Neural cell (in vitro differentiated cells): ENCODE measurements around the gene ITGAV. TPM values are rescaled to one million over a fixed set of nuclear protein-coding genes. Genes with fewer than 3 reads are reported as not detected.

Experiments
- H2AFZ ChIP-seq: fragments of 200-600, 300-800 bp; sonication (generic), shearing (Covaris generic); 2 replicates; pipeline ENCODE4 v1.6.0; 2014; ENCODE audit warnings: low read depth, mild to moderate bottlenecking, antibody characterized with exemption, low read length, moderate library complexity
- H3F3A ChIP-seq: fragments of 200-600 bp; shearing (Covaris generic); 2 replicates; pipeline ENCODE4 v1.6.1; 2016; ENCODE audit warnings: mild to moderate bottlenecking, moderate library complexity, mixed read lengths, antibody characterized with exemption, low read length; ENCODE audit not compliant: insufficient read depth, poor library complexity, severe bottlenecking
- H3K27ac ChIP-seq: fragments of 200-600, 300-800 bp; sonication (generic), shearing (Covaris generic); 2 replicates; pipeline ENCODE4 v1.5.1; 2014; ENCODE audit warnings: mild to moderate bottlenecking, low read length, moderate library complexity
- H3K27me3 ChIP-seq: fragments of 300-800, 200-600 bp; sonication (generic), shearing (Covaris generic); 2 replicates; pipeline ENCODE4 v1.6.0; 2014; ENCODE audit warnings: mild to moderate bottlenecking, low read depth, low read length, moderate library complexity; ENCODE audit not compliant: insufficient read depth
- H3K36me3 ChIP-seq: fragments of 300-800, 200-600 bp; sonication (generic), shearing (Covaris generic); 2 replicates; pipeline ENCODE4 v1.5.1; 2014; ENCODE audit warnings: mild to moderate bottlenecking, antibody characterized with exemption, low read length, moderate library complexity; ENCODE audit not compliant: insufficient read depth
- H3K4me2 ChIP-seq: fragments of 300-800, 200-600 bp; sonication (generic), shearing (Covaris generic); 2 replicates; pipeline ENCODE4 v1.6.0; 2014; ENCODE audit warnings: mild to moderate bottlenecking, low read length
- H3K4me3 ChIP-seq: fragments of 300-800, 200-600 bp; sonication (generic), shearing (Covaris generic); 2 replicates; pipeline ENCODE4 v1.5.1; 2014; ENCODE audit warnings: mild to moderate bottlenecking, low read length, moderate library complexity
- H3K79me2 ChIP-seq: fragments of 200-600 bp; shearing (Covaris generic); replicated peaks from 2 replicates; pipeline ENCODE4 v1.6.0; 2014; ENCODE audit warnings: mild to moderate bottlenecking, low read length, moderate library complexity; ENCODE audit not compliant: insufficient read depth
- H3K9ac ChIP-seq: fragments of 300-800, 200-600 bp; sonication (generic), shearing (Covaris generic); 2 replicates; pipeline ENCODE4 v1.6.1; 2016; ENCODE audit warnings: mild to moderate bottlenecking, low read length, mixed read lengths
- H3K9me2 ChIP-seq: fragments of 200-600 bp; shearing (Covaris generic); 2 replicates; pipeline ENCODE4 v1.6.1; 2016; ENCODE audit warnings: mild to moderate bottlenecking, low read length, mixed read lengths; ENCODE audit not compliant: insufficient read depth
- H3K9me3 ChIP-seq: fragments of 200-600, 300-800 bp; sonication (generic), shearing (Covaris generic); 2 replicates; pipeline ENCODE4 v1.6.1; 2016; ENCODE audit warnings: mild to moderate bottlenecking, mixed run types, low read length, moderate library complexity, mixed read lengths
- H4K20me1 ChIP-seq: fragments of 200-600 bp; shearing (Covaris generic); 2 replicates; pipeline ENCODE4 v1.6.1; 2016; ENCODE audit warnings: mild to moderate bottlenecking, mixed run types; ENCODE audit not compliant: insufficient read depth
- EP300 ChIP-seq: fragments of 450-650 bp; conservative IDR thresholded peaks from 2 replicates; pipeline ENCODE4 v1.6.1; 2014; ENCODE audit warnings: antibody characterized with exemption, mild to moderate bottlenecking, moderate library complexity; ENCODE audit not compliant: poor library complexity, severe bottlenecking
- EZH2 ChIP-seq: fragments of 200-600, 300-800 bp; shearing (Covaris generic), sonication (generic); IDR thresholded peaks from 2 replicates; pipeline ENCODE4 v1.6.1; 2014; ENCODE audit warnings: antibody characterized with exemption, low read length, borderline replicate concordance, mild to moderate bottlenecking; ENCODE audit not compliant: insufficient read depth, poor library complexity, severe bottlenecking
- MXI1 ChIP-seq: fragments of 450-650 bp; conservative IDR thresholded peaks from 2 replicates; pipeline ENCODE4 v1.6.1; 2014; ENCODE audit warnings: antibody characterized with exemption, mild to moderate bottlenecking; ENCODE audit not compliant: poor library complexity, severe bottlenecking
- POLR2AphosphoS5 ChIP-seq: IDR thresholded peaks from 2 replicates; pipeline ENCODE4 v1.6.1; 2012
- RAD21 ChIP-seq: fragments of 450-650 bp; conservative IDR thresholded peaks from 2 replicates; pipeline ENCODE4 v1.6.1; 2014; ENCODE audit warnings: antibody characterized with exemption, mild to moderate bottlenecking, moderate library complexity
- SMC3 ChIP-seq: fragments of 450-650 bp; conservative IDR thresholded peaks from 2 replicates; pipeline ENCODE4 v1.6.1; 2014; ENCODE audit warnings: antibody characterized with exemption, mild to moderate bottlenecking, moderate library complexity; ENCODE audit not compliant: poor library complexity
- TAF1 ChIP-seq: IDR thresholded peaks from 2 replicates; pipeline ENCODE4 v1.6.1; 2012; ENCODE audit warnings: low read depth
- polyA plus RNA-seq: library from polyadenylated mRNA; depleted of rRNA; stranded (reverse); fragments of >200 nt; gene quantifications from 2 replicates; pipeline ENCODE4 v1.2.3, GENCODE V29; 2014
- TF ChIP-seq, protein P1 (sequence below): fragments of 450-650 bp; IDR thresholded peaks from 2 replicates; pipeline ENCODE4 v1.5.1; 2014; ENCODE audit warnings: antibody characterized with exemption, mild to moderate bottlenecking, moderate library complexity; ENCODE audit not compliant: poor library complexity, severe bottlenecking
- TF ChIP-seq, protein P2 (sequence below): IDR thresholded peaks from 2 replicates; pipeline ENCODE4 v1.6.1; 2012; ENCODE audit warnings: borderline replicate concordance

The ITGAV gene
- polyA plus RNA-seq, 1 donor from 2014 or later = 6.6 TPM

DNA sequence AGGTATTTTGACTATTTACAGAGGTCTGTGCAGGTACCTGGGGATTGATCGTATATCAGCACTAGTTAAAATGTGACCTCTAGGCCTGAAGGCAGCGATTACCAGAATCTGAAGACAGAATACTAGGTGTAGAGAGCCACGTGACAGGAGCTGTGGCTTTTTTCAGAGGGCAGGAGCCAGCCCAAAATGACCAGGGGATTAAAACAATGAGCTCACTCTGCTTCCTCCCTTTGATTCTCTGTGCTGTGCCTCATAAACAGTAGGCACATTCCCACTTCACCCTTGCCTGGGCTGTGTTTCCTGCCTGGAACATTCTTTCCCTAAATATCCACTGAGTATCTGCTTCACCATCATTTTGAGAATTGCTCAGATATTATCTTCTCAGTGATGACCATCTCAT, 15.2 kb downstream of the ITGAV start:
- H2AFZ ChIP-seq = no peak overlapping the region
- no peaks in the 10 kb centered on the region for H4K20me1 ChIP-seq
- H3K4me3 ChIP-seq = no peak overlapping the region
- no peak overlapping the region for H3K9ac ChIP-seq
- H3K27ac ChIP-seq = no peak overlapping the region
- no peaks in the 10 kb centered on the region for H3K79me2 ChIP-seq
- TF ChIP-seq TAF1 = no peak
- no peak for TF ChIP-seq EP300
- TF ChIP-seq EZH2 = no peak
- no peak for TF ChIP-seq POLR2AphosphoS5
- TF ChIP-seq SMC3 = no peak
- no peak for TF ChIP-seq RAD21
- TF ChIP-seq, protein P1, sequence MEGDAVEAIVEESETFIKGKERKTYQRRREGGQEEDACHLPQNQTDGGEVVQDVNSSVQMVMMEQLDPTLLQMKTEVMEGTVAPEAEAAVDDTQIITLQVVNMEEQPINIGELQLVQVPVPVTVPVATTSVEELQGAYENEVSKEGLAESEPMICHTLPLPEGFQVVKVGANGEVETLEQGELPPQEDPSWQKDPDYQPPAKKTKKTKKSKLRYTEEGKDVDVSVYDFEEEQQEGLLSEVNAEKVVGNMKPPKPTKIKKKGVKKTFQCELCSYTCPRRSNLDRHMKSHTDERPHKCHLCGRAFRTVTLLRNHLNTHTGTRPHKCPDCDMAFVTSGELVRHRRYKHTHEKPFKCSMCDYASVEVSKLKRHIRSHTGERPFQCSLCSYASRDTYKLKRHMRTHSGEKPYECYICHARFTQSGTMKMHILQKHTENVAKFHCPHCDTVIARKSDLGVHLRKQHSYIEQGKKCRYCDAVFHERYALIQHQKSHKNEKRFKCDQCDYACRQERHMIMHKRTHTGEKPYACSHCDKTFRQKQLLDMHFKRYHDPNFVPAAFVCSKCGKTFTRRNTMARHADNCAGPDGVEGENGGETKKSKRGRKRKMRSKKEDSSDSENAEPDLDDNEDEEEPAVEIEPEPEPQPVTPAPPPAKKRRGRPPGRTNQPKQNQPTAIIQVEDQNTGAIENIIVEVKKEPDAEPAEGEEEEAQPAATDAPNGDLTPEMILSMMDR = no peak
- TF ChIP-seq MXI1 = no peak
- TF ChIP-seq, protein P2, sequence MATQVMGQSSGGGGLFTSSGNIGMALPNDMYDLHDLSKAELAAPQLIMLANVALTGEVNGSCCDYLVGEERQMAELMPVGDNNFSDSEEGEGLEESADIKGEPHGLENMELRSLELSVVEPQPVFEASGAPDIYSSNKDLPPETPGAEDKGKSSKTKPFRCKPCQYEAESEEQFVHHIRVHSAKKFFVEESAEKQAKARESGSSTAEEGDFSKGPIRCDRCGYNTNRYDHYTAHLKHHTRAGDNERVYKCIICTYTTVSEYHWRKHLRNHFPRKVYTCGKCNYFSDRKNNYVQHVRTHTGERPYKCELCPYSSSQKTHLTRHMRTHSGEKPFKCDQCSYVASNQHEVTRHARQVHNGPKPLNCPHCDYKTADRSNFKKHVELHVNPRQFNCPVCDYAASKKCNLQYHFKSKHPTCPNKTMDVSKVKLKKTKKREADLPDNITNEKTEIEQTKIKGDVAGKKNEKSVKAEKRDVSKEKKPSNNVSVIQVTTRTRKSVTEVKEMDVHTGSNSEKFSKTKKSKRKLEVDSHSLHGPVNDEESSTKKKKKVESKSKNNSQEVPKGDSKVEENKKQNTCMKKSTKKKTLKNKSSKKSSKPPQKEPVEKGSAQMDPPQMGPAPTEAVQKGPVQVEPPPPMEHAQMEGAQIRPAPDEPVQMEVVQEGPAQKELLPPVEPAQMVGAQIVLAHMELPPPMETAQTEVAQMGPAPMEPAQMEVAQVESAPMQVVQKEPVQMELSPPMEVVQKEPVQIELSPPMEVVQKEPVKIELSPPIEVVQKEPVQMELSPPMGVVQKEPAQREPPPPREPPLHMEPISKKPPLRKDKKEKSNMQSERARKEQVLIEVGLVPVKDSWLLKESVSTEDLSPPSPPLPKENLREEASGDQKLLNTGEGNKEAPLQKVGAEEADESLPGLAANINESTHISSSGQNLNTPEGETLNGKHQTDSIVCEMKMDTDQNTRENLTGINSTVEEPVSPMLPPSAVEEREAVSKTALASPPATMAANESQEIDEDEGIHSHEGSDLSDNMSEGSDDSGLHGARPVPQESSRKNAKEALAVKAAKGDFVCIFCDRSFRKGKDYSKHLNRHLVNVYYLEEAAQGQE = no peak
- H3K36me3 ChIP-seq = no peaks in the 10 kb centered on the region
- no peaks in the 10 kb centered on the region for H3F3A ChIP-seq
- H3K4me2 ChIP-seq = no peak overlapping the region
- no peaks in the 10 kb centered on the region for H3K9me3 ChIP-seq
- H3K9me2 ChIP-seq = no peaks in the 10 kb centered on the region
- H3K27me3 ChIP-seq = no peaks in the 10 kb centered on the region

DNA sequence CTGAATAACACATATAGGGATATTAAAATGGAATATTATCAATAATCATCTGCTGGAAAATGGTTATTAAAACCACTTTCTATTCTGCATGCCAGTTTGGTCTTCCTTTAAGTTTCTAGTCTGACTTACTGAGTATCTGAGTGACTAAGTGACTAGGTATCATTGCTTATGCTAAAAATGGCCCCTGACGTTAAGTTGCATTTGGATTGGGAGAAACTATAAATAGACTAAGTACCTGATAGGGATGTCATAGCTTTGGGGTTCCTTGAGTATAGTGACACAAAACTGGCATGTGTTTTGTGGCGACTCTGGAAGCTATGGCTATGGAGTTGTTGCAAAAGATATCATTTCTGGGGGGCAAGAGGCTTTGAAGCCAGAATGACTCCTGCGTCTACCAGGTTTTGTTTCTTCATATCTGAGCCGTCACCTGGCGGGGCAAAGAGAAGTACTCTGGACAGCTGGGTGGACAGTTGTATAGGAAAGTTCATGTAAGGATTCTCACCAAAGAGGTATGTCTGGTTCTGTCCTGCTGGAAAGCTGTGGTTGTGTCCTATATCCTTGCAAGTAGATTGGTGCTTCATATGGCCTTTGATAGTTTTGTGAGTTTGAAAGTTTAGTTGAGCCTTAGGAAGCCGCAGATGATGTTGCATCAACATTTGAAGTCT, 17.9 kb downstream of the ITGAV start:
- Histone ChIP-seq H3K9me2 (no peaks in the 10 kb centered on the region), H3K9ac (no peak overlapping the region), H3F3A (no peaks in the 10 kb centered on the region), H3K36me3 (no peaks in the 10 kb centered on the region), H3K27ac (no peak overlapping the region), H3K4me3 (no peak overlapping the region), H3K9me3 (no peaks in the 10 kb centered on the region), H3K27me3 (no peaks in the 10 kb centered on the region), H3K79me2 (no peaks in the 10 kb centered on the region), H3K4me2 (no peak overlapping the region), H2AFZ (no peak overlapping the region), H4K20me1 (no peaks in the 10 kb centered on the region)
- no peak for TF ChIP-seq POLR2AphosphoS5
- TF ChIP-seq EZH2 = no peak
- TF ChIP-seq MXI1 = no peak
- TF ChIP-seq, protein P1 = no peak
- TF ChIP-seq RAD21 = no peak
- TF ChIP-seq TAF1 = no peak
- TF ChIP-seq, protein P2 = no peak
- no peak for TF ChIP-seq EP300
- no peak for TF ChIP-seq SMC3
